ENCODE measurements around the gene ALOX12B.
"Not testable (repeated sequence)": the region's sequence is repeated elsewhere in the genome, so short reads cannot be mapped to it uniquely, and the experiment has no call there.

The ALOX12B gene

DNA sequence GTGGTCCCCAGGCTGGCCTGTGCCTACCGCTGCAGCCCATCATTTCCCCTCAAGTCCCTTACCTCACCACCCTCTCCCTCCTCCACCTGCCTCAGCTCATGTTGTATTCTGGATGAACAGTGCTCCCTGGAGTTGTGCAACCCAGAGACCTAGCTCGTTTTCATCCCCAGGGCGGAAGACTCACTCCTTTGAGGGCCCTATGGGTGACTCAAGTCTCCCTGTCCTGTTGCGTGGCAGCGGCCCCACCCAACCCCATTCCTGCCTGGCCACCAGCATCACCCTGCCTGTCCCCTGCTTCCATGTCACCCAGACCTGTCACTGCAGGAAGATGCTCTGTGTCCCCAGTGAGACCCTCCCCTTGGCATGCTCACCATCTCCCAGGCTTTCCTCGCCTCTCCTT lies 3.3 kb downstream of the ALOX12B start:
- no peak for DNase-seq (ENCODE audit: low read depth in 2 of 2, low spot score in 1 of 2)

DNA sequence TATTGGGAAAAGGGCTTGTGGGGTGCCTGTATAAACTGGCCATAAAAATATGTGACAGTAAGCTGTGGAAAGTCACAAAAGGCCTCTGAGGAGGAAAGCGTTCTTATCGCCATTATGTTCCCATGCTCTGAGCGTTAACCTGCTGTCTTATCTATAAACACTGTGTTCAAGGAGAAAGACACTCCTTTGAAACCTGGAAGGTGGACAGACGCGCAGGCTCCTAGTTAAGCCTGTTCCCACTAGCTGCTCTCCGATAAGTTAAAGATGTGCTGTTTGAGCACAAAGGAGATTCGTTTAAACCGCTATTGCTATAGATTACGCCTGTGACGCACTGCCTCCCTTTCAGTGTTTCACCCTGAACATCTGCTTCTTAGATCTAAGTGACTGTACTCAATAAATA lies 5.2 kb downstream of the ALOX12B start:
- DNase-seq (ENCODE audit: low read depth in 2 of 2, low spot score in 1 of 2): no peak

DNA sequence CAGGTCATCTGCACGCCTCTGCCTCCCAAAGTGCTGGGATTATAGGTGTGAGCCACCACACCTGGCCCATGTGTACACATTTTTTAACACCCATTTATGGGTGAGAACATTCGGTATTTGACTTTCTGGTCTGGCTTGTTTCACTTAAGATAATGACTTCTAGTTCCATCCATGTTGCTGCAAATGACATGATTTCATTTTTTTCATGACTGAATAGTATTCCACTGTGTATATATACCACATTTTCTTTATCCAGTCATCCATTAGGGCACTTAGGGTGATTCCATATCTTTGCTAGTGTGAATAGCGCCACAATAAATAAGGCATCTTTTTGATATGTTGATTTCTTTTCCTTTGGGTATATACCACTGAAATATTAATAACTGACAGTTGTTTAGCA lies 5.6 kb downstream of the ALOX12B start:
- DNase-seq (ENCODE audit: low read depth in 2 of 2, low spot score in 1 of 2): no peak

DNA sequence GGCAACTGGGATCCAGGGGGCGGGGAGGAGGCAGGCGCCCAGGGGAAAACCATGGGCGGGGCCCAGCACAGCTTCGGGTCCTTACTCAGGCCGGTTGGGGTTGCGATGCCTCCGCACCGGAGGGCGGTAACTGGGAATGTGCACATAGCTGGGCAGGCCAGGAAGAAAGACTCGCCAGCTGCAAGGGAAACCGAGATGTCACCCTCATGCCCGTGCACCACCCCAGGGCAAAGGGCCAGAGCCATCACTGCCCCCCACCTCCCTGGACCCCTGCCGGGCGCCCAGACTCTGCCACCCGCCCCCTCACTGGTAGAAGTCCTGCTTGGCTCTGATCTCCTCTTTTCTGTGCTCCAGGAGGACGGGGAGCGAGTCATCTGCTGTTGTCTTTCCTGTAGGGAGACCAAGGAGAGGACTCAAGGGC lies 6.7 kb downstream of the ALOX12B start:
- no peak for DNase-seq (ENCODE audit: low read depth in 2 of 2, low spot score in 1 of 2)

DNA sequence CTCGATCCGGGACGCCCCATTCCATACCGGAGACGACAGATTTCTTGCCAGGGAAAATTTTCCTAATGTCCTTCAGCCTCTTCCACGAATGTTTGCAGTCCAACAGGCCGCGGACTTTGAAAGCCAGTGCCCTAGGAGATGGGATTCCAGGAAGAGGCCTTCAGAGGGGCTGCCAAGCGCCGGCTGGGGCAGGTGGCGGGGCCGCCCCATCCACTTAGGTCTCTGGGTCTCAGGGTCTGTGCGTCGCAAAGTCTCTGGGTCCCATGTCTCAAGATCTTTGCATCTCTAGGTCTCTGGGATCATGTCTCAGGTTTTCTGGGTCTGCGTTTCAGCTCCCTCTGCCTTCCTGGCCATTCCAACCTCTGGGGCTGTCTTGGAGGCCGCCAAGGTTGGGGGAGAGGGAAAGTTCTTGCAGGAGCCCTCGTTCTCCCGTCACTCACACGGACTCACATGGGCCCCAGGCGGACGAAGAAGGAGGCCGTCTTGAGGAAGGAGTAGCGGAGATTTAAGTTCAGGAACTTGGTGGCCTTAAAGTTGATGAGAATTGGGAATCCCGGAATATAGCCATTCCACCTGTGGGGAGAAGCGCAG lies 7.2 kb downstream of the ALOX12B start:
- no peak for DNase-seq (ENCODE audit: low read depth in 2 of 2, low spot score in 1 of 2)

DNA sequence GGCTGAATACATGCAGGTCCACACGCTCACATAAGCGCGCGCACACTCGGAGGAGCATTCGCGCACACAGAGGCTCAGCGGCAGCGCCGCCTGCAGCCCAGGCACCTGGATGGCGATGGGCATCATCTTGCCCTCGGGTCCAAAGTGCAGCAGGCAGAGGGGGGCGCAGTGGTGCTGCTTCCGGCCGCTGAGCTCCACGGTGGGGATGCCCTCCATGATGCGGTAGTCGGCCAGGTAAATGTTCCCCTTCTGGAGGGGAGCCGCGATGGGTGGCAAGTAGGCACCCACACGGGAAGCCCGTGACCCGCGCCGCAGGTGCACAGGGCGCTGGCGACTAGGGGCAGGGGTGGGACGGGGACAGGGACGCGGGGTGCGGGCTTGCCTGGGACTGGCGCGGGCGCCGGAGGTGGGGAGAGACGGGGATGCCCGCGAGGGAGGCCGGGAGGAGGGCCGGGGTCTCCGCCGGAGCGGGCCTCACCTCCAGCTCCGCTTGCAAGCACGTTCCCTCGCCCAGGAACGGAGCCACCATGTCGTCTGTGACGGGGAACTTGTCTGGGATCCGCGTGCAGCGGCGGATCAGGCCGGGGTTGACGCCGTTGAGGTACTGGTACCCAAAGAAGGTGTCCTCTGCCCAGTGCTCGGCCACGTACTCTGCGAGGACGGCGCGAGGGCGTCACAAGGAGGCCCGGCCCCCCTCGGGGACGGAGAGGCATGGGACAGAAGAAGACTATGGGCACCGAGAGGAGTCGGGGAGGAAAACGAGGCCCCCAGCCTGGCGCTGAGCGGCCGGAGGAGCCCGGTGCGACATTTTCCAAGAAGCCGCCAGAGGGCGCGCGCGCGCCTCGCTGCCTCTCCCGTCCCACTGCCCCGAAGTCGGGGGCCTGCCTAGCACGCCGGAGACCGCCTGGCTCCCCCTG lies 8.0 kb downstream of the ALOX12B start:
- peak; percentile 59 to 62 for DNase-seq (ENCODE audit: low read depth in 2 of 2, low spot score in 1 of 2)

DNA sequence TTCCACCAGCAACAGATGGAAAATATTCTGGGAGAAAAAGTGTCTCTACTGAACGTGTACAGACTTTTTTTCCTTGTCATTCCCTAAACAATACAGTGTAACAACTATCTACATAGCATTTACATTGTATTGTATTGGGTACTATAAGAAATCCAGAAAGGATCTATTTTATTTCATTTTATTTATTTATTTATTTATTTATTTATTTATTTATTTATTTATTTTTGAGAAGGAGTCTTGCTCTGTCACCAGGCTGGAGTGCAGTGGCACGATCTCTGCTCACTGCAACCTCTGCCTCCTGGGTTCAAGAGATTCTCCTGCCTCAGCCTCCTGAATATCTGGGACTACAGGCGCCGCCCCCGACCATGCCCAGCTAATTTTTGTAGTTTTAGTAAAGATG lies 9.6 kb downstream of the ALOX12B start:
- not testable (repeated sequence) for DNase-seq (ENCODE audit: low read depth in 2 of 2, low spot score in 1 of 2)

DNA sequence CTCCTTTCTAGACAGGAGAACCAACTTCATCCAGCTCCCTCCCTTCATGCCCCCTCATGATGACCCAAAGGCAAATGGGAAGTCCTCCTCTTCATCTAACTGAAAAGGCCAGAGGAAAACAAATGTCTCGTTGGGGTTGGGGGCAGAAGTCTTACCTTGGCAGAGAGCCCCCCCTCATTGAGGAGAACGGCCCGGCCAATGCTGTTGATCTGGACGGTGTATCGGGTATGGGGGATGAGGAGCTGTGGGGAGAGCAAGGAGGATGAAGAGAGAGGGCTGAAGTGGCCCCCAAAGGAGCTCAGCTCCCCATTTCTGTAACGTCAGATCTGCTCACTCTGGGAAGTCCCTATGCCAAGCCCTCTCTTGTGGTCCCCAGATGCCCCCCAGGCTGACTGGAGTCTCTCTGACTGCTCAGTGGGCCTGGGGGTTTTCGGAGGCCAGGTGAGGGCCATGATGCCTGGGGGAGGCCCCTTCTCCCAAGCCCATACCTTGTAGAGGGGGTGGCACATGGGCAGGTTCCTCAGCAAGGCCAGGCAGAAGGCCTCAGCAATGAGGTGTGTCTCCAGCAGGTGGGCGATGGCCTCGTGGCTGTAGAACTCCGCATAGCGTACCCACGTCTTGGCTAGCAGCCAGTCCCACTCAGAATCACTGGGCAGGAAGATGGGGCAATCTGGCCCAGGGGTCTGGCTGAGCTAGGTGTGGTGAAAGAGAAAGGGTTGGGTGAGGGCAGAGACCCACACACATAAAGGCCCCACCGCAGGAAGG lies 10.8 kb downstream of the ALOX12B start:
- DNase-seq (ENCODE audit: low read depth in 2 of 2, low spot score in 1 of 2): no peak

DNA sequence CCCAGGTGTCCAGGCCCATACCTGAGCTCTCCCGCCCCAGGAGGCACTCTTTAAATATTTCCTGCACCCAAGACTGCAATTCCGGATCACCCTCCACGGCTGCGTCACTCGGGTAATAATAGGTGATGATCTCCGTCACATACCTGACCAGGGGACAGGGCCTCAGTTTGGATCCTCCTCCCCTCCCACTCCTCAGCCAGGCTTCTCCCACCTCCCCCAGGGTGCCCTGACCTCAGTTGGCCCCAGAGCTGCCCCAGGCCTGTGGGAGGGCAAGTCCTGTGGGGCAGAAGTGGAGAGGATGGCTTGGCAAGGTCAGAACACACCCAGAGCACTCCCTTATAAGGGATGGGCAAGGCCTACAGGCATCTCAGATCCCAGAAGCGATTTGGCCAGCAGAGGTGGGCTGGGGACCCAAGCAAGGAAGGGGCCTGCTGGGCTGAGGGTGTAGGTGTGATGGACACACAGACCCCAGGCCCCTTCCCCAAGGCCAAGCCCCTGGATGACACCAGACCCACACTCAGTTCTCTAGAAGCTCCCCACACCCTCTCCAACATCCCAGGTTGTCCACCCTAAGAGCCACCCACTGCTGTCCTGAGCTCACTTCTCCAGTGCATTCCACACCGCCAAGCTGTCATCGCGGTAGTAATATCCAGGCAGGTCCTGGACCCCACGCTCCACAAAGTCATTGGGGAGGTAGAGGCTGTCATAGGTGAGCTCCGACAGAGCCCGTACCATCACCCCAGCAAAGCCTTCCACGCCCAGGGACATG lies 11.8 kb downstream of the ALOX12B start:
- no peak for DNase-seq (ENCODE audit: low read depth in 2 of 2, low spot score in 1 of 2)

DNA sequence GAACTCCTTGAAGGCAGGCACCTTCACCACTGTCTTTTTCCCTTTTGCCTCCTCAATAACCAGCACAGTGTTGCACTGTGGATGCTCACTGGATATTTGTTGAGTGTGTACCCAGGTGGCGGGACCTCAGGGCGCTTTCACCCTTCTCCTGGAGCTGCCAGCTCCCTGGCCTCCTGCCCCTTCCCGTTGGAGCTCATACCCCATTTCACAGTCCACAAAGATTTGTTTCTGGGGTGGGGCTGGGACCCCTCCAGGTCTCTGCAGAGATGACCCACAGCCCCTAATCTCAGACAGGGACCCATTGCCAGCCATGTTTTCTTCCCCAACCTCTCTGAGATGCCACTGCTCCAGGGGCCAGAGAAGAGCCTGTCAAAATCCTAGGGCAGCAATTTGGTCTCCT lies 12.4 kb downstream of the ALOX12B start:
- no peak for DNase-seq (ENCODE audit: low read depth in 2 of 2, low spot score in 1 of 2)

DNA sequence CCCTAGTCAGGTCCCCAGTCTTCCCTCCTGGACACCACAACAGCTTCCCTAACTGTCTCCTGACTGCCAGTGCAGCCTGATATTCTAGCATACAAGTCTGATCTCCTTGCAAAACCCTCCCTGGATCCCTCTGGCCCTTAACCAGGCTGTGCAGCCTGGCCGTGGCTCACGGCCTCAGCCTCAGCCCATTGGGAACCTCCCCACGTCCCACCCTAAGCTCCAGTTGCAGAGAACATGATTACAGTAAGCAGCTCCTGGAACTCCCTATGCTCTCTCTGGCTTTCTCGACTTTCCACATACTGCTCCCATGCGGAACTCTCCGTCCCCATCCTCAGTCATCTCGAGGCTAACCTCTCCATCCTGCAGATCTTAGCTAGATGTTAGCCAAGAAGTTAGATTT lies 13.0 kb downstream of the ALOX12B start:
- no peak for DNase-seq (ENCODE audit: low read depth in 2 of 2, low spot score in 1 of 2)

DNA sequence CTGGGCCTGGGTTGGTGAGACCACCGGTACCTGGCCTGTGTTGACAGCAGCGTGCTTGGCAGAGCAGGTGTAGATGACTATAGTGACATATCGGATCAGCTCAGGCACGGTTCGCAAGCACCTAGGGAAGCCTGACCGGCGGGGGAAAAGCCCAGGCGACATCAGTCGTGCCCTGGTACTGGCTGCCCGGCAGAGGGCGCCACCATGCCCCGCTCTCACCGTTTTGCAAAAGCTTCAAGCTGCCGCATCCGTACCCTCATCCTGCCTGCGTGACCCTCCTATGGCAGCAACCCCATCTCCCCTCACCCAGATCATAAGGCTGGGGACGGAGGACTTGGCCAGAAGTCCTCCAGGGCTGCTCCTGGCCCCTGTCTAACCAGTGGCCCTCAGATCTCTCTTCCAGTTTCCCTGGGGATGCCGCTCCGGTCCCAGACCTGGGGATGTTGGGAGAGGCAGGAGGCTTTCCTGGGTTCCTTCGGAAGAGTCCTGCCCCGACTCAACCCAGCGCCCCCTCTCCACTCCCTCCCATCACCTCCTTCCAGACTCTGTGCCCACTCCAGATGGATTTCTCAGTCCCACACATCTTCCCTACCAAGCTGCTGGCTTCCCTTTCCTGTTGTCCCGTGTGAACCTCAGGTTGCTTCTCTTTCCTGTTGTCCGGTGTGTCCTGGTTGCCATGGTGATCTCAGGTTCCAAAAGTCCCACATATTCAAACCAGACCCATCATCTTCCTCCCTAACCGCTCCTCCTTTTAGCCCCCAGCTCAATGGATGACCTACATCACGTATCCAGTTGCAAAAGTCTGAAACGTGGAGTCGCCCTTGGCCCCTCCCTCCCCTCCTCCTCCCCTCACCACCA lies 13.7 kb downstream of the ALOX12B start:
- DNase-seq (ENCODE audit: low read depth in 2 of 2, low spot score in 1 of 2): peak; percentile 71 to 75

DNA sequence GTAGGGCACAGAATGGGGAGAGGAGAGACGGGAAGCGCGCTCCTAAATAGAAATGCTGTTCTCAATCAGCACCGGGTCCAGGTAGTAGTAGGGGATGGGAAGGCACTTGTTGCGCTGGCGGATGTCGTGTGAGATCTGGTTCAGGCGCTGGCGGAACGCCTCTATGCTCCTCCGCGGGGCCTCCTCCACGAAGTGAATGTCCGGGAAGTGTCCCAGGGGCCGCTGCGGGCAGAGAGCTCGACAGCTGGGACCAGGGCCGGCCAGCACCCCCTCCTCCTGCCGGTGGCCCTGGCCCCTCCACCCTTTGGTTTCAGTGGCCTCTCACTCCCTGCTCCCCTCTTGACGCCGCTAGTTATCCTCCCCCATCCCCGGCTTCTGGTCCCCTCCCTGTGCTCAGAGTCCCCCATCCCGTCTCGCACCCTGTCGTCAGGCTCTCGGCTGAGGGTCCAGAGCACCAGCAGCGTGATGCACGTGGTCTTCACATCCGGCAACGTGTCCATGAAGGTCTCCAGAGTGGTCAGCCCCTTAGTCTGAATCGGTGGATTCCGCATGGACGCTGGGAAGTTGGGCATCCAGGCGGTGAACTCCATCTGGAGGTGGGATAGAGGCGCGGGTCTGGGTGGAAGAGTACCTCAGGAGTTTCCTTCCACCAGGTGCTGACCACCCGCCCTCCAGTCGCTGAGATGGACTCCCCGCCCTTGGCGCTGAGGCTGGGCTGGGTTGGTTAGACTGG lies 14.6 kb downstream of the ALOX12B start:
- DNase-seq (ENCODE audit: low read depth in 2 of 2, low spot score in 1 of 2): no peak

DNA sequence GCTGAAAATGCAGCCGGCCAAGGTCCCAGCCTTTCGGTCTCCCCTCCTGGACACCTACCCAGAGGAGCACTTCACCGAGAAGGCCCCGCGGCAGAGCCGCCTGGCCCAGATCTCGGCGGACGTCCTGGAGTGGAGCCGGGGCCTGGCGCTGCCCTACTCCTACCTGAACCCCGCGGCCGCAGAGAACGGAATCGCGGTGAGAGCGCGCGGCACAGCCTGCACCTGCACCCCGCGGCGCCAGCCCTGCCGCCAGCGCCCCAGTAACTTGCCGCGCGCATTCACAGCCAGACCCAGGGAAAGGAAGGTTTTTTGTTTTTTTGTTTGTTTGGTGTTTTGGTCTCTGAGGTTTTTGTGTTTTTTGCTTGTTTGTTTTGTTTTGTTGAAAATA lies 15.2 kb downstream of the ALOX12B start:
- DNase-seq (ENCODE audit: low read depth in 2 of 2, low spot score in 1 of 2): no peak

DNA sequence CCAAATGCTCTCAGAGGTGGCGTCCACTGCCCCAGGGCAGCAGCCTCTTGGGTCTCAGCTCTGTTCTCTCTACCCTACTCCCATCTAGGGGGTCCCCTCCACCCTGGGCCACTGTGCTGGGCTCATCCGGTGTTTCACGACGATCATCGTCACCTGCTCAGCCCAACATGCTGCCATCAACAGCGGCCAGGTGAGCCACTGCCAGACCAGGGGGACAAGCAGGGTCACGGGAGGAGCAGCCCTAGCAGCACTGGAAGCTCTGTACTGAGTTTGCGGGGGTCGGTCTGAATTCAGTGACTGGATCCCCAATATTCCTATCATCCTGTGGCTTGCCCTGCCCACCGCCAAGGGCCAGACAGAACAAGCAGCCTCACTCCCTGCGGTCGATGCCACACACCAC lies 16.0 kb downstream of the ALOX12B start:
- no peak for DNase-seq (ENCODE audit: low read depth in 2 of 2, low spot score in 1 of 2)

DNA sequence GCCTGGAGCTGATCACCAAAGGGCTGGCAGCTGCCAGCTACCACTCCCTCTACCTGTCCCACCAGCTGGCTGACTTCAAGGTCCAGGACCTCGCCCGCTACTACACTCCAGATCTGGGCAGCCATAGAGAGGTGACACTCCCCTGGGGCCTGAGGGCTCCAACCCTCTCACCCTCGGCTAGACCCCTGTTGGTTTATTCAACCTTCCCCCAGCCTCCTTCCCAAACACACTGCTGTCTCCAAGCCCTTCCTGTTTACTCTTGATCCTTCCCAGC lies 18.0 kb downstream of the ALOX12B start:
- DNase-seq (ENCODE audit: low read depth in 2 of 2, low spot score in 1 of 2): no peak

DNA sequence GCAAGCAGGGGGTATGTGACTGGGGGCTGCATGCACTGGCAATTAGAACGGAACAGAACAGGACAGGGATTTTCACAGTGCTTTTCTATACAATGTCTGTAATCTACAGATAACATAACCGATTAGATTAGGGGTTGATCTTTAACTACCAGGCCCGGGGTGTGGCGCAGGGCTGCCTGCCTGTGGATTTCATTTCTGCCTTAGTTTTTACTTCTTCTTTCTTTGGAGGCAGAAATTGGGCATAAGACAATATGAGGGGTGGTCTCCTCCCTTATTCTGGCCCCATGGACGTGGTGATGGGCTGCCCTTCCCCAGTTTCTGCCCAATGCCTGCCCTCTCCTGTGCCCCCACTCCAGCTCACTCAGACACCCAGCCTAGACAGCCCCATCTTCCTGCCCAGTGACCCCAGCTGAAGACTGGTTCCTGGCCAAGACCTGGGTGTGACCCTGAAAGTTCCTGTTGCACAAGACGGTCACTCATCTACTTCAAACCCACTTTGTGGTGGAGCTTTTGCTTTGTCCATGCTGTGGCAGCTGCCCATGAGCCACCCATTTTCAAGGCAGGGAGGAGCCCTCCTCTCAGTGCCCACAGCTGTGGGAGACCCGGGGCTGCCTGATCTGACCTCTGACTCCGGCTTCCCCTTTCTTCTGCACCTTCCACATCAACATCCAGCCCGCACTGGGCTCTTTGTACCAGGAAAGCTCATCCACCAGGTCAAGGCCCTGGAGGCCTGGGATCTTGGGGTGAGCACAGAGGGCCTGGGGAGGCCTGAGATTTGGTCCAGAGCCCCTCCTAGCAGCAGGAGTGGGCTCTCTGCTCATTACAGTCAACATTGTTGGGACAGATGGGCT lies 18.6 kb downstream of the ALOX12B start:
- no peak for DNase-seq (ENCODE audit: low read depth in 2 of 2, low spot score in 1 of 2)

DNA sequence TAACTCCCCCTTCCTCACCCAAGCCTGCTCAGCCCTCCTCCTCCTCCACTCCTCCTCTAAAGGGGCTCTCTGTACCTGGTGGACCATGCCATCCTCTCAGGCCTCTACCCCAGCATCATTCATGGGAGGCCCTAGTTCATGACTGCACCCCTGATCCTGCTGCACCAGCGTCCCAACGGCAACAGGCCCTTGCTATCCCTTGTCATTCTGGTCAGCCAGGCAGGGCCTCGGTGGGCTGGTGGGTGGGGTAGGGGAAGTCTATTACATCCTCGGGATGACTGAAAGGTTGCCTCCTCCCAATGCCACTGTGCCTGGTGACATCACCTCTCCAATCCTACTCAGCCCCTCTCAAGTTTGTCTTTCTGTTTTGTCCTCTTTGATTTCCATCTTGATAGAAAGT lies 19.7 kb downstream of the ALOX12B start:
- no peak for DNase-seq (ENCODE audit: low read depth in 2 of 2, low spot score in 1 of 2)

Data from stimulated activated CD8-positive, alpha-beta memory T cell treated with anti-CD3 and anti-CD28 coated beads, Interleukin-4, amount 100 ng/mL, for 1 hour (primary cell).